ENCODE measurements around the gene TK2.
A peak's percentile ranks its signal among the peaks of the same experiment; 100 is the strongest.
"Not testable (repeated sequence)": the region's sequence is repeated elsewhere in the genome, so short reads cannot be mapped to it uniquely, and the experiment has no call there.

Gene TK2

GRCh38 chr16:66512272-66513110 is 37.4 kb downstream of the TK2 start:
- peak in 5 of 42 donors; percentile 16 to 36 (median 30) for DNase-seq
- intact Hi-C loops (cut with DNase I) = no loop called here

- peak in 5 of 42 donors; percentile 22 to 42 (median 25) for DNase-seq
- intact Hi-C loops (cut with DNase I) = no loop called here
Observed at GRCh38 chr16:66511602-66512271, 38.2 kb downstream of the TK2 start.

DNA sequence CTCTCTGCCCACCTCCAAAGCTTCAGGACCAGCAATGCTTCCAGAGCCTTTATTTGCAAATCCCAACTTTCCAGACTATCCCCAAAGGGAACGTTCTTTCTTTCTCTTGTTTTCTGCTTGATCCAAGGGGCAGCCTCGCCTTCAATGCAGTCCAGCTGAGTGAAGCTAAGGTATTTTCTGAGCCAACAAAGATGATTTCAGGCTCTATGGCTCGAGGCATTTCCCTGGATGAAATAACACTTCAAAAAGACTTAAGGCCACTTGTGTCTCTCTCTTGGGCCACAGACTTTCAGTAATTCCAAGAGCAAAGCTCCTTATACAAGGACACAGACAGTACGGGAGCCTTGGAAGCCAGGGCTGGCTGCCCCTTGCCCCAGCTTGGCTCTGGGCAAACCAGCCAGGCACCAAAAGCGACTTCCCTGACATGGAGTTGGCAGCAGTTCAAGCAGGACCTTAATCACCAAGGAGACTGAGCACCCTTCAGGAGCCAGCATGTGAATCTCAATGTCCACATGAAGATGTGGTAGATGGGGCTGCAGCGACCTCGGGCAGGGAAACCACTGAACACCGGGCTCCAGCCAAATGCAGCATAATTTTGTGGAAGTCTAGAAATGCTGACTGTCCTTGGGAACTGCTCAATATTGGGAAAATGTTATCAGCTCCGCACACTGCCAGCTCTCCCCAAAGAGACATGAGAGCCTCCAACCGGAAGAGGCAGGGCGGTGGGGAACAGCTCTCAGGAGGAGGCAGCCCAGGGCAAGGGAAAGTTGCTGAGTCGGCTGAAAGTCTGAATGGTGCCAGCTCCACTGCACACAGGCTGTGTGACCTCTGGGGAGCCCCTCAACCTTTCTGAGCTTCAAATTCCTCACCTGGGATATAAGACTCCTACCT is 39.0 kb downstream of the TK2 start:
- peak in 9 of 42 donors; percentile 15 to 56 (median 37) for DNase-seq

GRCh38 chr16:66510298-66510697 is 39.6 kb downstream of the TK2 start:
- intact Hi-C loops (cut with DNase I) = no loop called here
- DNase-seq = peak in 6 of 42 donors; percentile 5 to 34 (median 28)

More for the DNA sequence above, 39.0 kb downstream of the TK2 start:
- intact Hi-C loops (cut with DNase I) = no loop called here

- DNase-seq = peak in 8 of 42 donors; percentile 3 to 34 (median 22)
Observed at GRCh38 chr16:66509576-66509975, 40.3 kb downstream of the TK2 start.

GRCh38 chr16:66508914-66509496 is 40.9 kb downstream of the TK2 start:
- intact Hi-C loops (cut with DNase I) = no loop called here

More at GRCh38 chr16:66509576-66509975, 40.3 kb downstream of the TK2 start:
- intact Hi-C loops (cut with DNase I) = no loop called here

GRCh38 chr16:66508248-66508913 is 41.5 kb downstream of the TK2 start:
- intact Hi-C loops (cut with DNase I) = no loop called here
- DNase-seq = peak in 10 of 42 donors; percentile 2 to 56 (median 14)

More at GRCh38 chr16:66508914-66509496, 40.9 kb downstream of the TK2 start:
- DNase-seq = peak in 8 of 42 donors; percentile 1 to 34 (median 8)

GRCh38 chr16:66507731-66508239 is 42.1 kb downstream of the TK2 start:
- intact Hi-C loops (cut with DNase I) = no loop called here
- DNase-seq = no peak

DNA sequence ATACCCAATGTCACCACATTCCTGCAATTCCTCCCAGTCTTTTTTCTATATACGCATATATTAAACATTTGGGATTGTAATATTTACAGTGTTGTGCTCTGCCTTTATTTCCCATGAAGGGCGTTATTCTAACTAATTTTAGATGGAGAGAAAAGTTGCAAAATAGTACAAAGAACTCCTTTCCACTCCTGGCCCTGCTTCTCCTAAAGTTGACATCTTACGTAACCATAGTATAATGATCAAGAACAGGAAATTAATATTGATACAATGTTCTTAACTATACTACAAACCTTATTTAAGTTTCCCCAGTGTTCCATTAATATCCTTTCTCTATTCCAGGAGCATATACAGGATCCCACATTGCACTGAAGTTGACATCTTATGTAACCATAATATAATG is 46.3 kb downstream of the TK2 start:
- DNase-seq = no peak
- intact Hi-C loops (cut with DNase I) = no loop called here

DNA sequence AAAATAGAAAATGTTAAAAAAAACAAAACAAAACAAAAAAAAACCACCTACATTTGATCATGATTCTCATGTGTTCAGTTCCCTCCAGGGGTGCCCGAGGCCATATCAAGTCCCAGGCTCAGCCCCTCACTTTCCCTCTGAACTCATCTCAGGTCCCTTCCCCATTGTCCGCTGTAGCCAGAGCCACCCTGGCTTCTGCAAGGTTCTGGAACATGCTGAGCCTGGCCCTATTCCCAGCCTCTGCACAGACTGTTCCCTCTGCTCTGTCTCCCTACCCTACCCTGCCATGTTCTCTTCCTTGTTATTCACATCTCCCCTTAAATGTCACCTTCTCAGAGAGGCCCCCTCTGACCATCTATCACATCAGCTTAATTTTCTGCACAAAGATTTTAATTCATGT is 46.9 kb downstream of the TK2 start:
- DNase-seq = peak in 31 of 42 donors; percentile 17 to 81 (median 58)
- intact Hi-C loops (cut with DNase I) = no loop called here

GRCh38 chr16:66502020-66502913 is 47.7 kb downstream of the TK2 start:
- peak in 14 of 42 donors; percentile 2 to 51 (median 23) for DNase-seq

GRCh38 chr16:66501563-66501962 is 48.4 kb downstream of the TK2 start:
- DNase-seq; intact Hi-C loops (cut with DNase I): not testable (repeated sequence)

More at GRCh38 chr16:66502020-66502913, 47.7 kb downstream of the TK2 start:
- intact Hi-C loops (cut with DNase I) = no loop called here

DNA sequence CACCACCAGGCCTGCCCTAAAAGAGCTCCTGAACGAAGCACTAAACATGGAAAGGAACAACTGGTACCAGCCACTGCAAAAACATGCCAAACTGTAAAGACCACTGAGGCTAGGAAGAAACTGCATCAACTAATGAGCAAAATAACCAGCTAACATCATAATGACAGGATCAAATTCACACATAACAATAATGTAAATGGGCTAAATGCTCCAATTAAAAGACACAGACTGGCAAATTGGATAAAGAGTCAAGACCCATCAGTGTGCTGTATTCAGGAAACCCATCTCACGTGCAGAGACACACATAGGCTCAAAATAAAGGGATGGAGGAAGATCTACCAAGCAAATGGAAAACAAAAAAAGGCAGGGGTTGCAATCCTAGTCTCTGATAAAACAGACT is 52.0 kb downstream of the TK2 start:
- DNase-seq; intact Hi-C loops (cut with DNase I): not testable (repeated sequence)

- intact Hi-C loops (cut with DNase I) = not testable (repeated sequence)
- peak in 2 of 42 donors; percentile 9 to 19 for DNase-seq
Observed at GRCh38 chr16:66496226-66496625, 53.7 kb downstream of the TK2 start.

GRCh38 chr16:66495440-66495839 is 54.5 kb downstream of the TK2 start:
- intact Hi-C loops (cut with DNase I) = no loop called here
- peak in 3 of 42 donors; percentile 2 to 15 (median 3) for DNase-seq

GRCh38 chr16:66494916-66495315 is 55.0 kb downstream of the TK2 start:
- no peak for DNase-seq
- intact Hi-C loops (cut with DNase I) = no loop called here

All from head of caudate nucleus (tissue), 42 donors.